ENCODE data around the gene ZMYND8. TPM values are rescaled to one million over a fixed set of nuclear protein-coding genes. Genes with fewer than 3 reads are reported as not detected.
"Not testable (repeated sequence)": the region's sequence is repeated elsewhere in the genome, so short reads cannot be mapped to it uniquely, and the experiment has no call there.

Gene ZMYND8
- total RNA-seq, 1 donor from 2014 or later: 40.1 TPM

- DNase-seq; intact Hi-C loops (cut with micrococcal nuclease): not testable (repeated sequence)
- peak; percentile 43 for ATAC-seq
Measured at GRCh38 chr20:47376096-47376643, 19.7 kb upstream of the ZMYND8 start.

- intact Hi-C loops (cut with micrococcal nuclease); ATAC-seq; DNase-seq: not testable (repeated sequence)
Measured at GRCh38 chr20:47374121-47374520, 17.6 kb upstream of the ZMYND8 start.

- intact Hi-C loops (cut with micrococcal nuclease): no loop called here
- ATAC-seq (no peak), DNase-seq (no peak)
Measured at GRCh38 chr20:47373206-47373733, 16.8 kb upstream of the ZMYND8 start.

- intact Hi-C loops (cut with micrococcal nuclease): no loop called here
- no peak for ATAC-seq
- no peak for DNase-seq
Measured at GRCh38 chr20:47370850-47371782, 14.6 kb upstream of the ZMYND8 start.

GRCh38 chr20:47370214-47370613, 13.7 kb upstream of the ZMYND8 start:
- no peak for DNase-seq
- ATAC-seq: no peak
- intact Hi-C loops (cut with micrococcal nuclease): no loop called here

- ATAC-seq (no peak), DNase-seq (no peak)
- intact Hi-C loops (cut with micrococcal nuclease): no loop called here
Measured at GRCh38 chr20:47368301-47368700, 11.8 kb upstream of the ZMYND8 start.

- ATAC-seq; intact Hi-C loops (cut with micrococcal nuclease); DNase-seq: not testable (repeated sequence)
Measured at GRCh38 chr20:47366301-47366700, 9.8 kb upstream of the ZMYND8 start.

- no peak for DNase-seq
- ATAC-seq: no peak
- intact Hi-C loops (cut with micrococcal nuclease): no loop called here
Measured at GRCh38 chr20:47365023-47365764, 8.7 kb upstream of the ZMYND8 start.

GRCh38 chr20:47362361-47363219, 6.1 kb upstream of the ZMYND8 start:
- intact Hi-C loops (cut with micrococcal nuclease): no loop called here

GRCh38 chr20:47361057-47361915, 4.8 kb upstream of the ZMYND8 start:
- peak; percentile 51 for DNase-seq
- no peak for ATAC-seq
- intact Hi-C loops (cut with micrococcal nuclease): no loop called here

More at GRCh38 chr20:47362361-47363219, 6.1 kb upstream of the ZMYND8 start:
- ATAC-seq (no peak), DNase-seq (no peak)

- DNase-seq: peak; percentile 97
- peak; percentile 65 for ATAC-seq
- intact Hi-C loops (cut with micrococcal nuclease): no loop called here
Measured at GRCh38 chr20:47360297-47361056, 4.0 kb upstream of the ZMYND8 start.

- DNase-seq: no peak
- intact Hi-C loops (cut with micrococcal nuclease): loop anchor here (5.0 kb wide), 1 partner anchor 42 kb away; no protein-coding TSS in a partner anchor
- peak; percentile 8 for ATAC-seq
Measured at GRCh38 chr20:47359530-47360296, 3.2 kb upstream of the ZMYND8 start.

- intact Hi-C loops (cut with micrococcal nuclease): loop anchor here (5.0 kb wide), 1 partner anchor 42 kb away; no protein-coding TSS in a partner anchor
- peak; percentile 62 for ATAC-seq
Measured at GRCh38 chr20:47358672-47359529, 2.4 kb upstream of the ZMYND8 start.

GRCh38 chr20:47358039-47358671, 1.7 kb upstream of the ZMYND8 start:
- intact Hi-C loops (cut with micrococcal nuclease): loop anchor here (5.0 kb wide), 1 partner anchor 41 kb away; no protein-coding TSS in a partner anchor
- no peak for DNase-seq
- ATAC-seq: no peak

More at GRCh38 chr20:47358672-47359529, 2.4 kb upstream of the ZMYND8 start:
- DNase-seq: peak; percentile 65

All from left ventricle myocardium superior (tissue), 1 donor.